Esophagus squamous epithelium (tissue), 5 donors: ENCODE data around the gene COPG1. TPM values are rescaled to one million over a fixed set of nuclear protein-coding genes. Genes with fewer than 3 reads are reported as not detected.

Source experiments
- DNase-seq: peaks from one replicate; lab custom pipeline; 2025; lab: John Stamatoyannopoulos, UW
- H3K27ac ChIP-seq, 4 donors: fragments of 200-600 bp; sonication (generic); one replicate each; pipeline ENCODE4 v1.5.1; 2016 to 2019; ENCODE audit warnings: mild to moderate bottlenecking in 1 of 4
- H3K27me3 ChIP-seq, 4 donors: fragments of 200-600 bp; sonication (generic); 1 replicate in 3 of 4; 2 replicates in 1 of 4; pipeline versions ENCODE4 v1.5.1 to v1.6.0; 2017 to 2021; ENCODE audit warnings: antibody characterized with exemption in 1 of 4
- H3K36me3 ChIP-seq, 3 donors: fragments of 200-600 bp; sonication (generic); one replicate each; pipeline ENCODE4 v1.5.1; 2016 to 2019
- H3K4me1 ChIP-seq, 3 donors: fragments of 200-600 bp; sonication (generic); one replicate each; pipeline ENCODE4 v1.5.1; 2017 to 2019
- H3K4me3 ChIP-seq, 4 donors: fragments of 200-600 bp; sonication (generic); 1 replicate in 3 of 4; 2 replicates in 1 of 4; pipeline ENCODE4 v1.5.1; 2016 to 2019; ENCODE audit warnings: mild to moderate bottlenecking in 2 of 4, moderate library complexity in 1 of 4
- H3K9me3 ChIP-seq, 3 donors: fragments of 200-600 bp; sonication (generic); one replicate each; pipeline ENCODE4 v1.5.1; 2016 to 2019
- CTCF ChIP-seq, 6 experiments: fragments of 450-650 bp in 4 of 6; fragments of 200-600 bp in 2 of 6; sonication (generic) in 2 of 6; IDR thresholded peaks; one replicate each; pipeline ENCODE4 v1.5.1; 2016 to 2019; ENCODE audit warnings: antibody characterized with exemption in 6 of 6, mild to moderate bottlenecking in 4 of 6, moderate library complexity in 4 of 6
- POLR2A ChIP-seq, 4 donors: fragments of 450-650 bp; IDR thresholded peaks; one replicate each; pipeline ENCODE4 v1.6.1; 2017; ENCODE audit warnings: antibody characterized with exemption in 4 of 4, mild to moderate bottlenecking in 4 of 4, moderate library complexity in 3 of 4
- WGBS, 2 donors: methylation state at CpG; one replicate each; pipeline ENCODE4 v1.1.5; 2018; 5-methylcytosine and 5-hydroxymethylcytosine counted together
- intact Hi-C: fragments of 100-400 bp; cut with DNase I; formaldehyde crosslinking; loops from one replicate; pipeline ENCODE4 v1.15.0; 2022
- total RNA-seq, 4 donors: library from RNA; depleted of rRNA; stranded (reverse); fragments of >200 nt; gene quantifications; one replicate each; pipeline ENCODE4 v1.1.0, GENCODE V29; 2016
- donor health status: DM: yes; HTN: yes; CAD: no.

Gene COPG1
- total RNA-seq, 4 donors from 2014 or later: 68.3 to 121 (median 104) TPM

GRCh38 chr3:129310111-129311011 is 61.0 kb downstream of the COPG1 start:
- TF ChIP-seq CTCF (IDR thresholded peaks at IDR 0.05): no peak
- TF ChIP-seq POLR2A (IDR thresholded peaks at IDR 0.05): no peak
- Histone ChIP-seq H3K27me3 (no peaks in the 10 kb centered on the region), H3K4me3 (no peak overlapping the region), H3K9me3 (no peaks in the 10 kb centered on the region), H3K36me3 (no peaks in the 10 kb centered on the region), H3K4me1 (peaks cover 14 to 65% (median 42%) of the 10 kb centered on the region in 3 donors), H3K27ac (peak overlapping the region; percentile 67 to 88 (median 72))
- 42 to 45% methylated on average over 4 to 6 of the region's 7 CpGs for WGBS, 2 donors
- intact Hi-C loops: no loop called here
- DNase-seq: no peak

GRCh38 chr3:129311054-129311902 is 61.9 kb downstream of the COPG1 start:
- TF ChIP-seq CTCF (IDR thresholded peaks at IDR 0.05): no peak
- TF ChIP-seq POLR2A (IDR thresholded peaks at IDR 0.05): no peak
- no peaks in the 10 kb centered on the region for H3K27me3 ChIP-seq
- no peaks in the 10 kb centered on the region for H3K36me3 ChIP-seq
- peak overlapping the region; percentile 67 to 88 (median 72) for H3K27ac ChIP-seq
- WGBS, 2 donors: 68 to 94% methylated on average over 2 to 3 of the region's 3 CpGs
- no peaks in the 10 kb centered on the region for H3K9me3 ChIP-seq
- intact Hi-C loops: no loop called here
- DNase-seq: no peak
- no peak overlapping the region for H3K4me3 ChIP-seq
- H3K4me1 ChIP-seq: peaks cover 14 to 56% (median 33%) of the 10 kb centered on the region in 3 donors

- H3K27ac ChIP-seq: peak overlapping the region in 3 of 4 donors; percentile 88 to 95 (median 91)
- no peak for DNase-seq
- intact Hi-C loops: no loop called here
Measured at GRCh38 chr3:129312021-129312639, 62.7 kb downstream of the COPG1 start.

GRCh38 chr3:129312671-129313414 is 63.4 kb downstream of the COPG1 start:
- intact Hi-C loops: no loop called here
- no peak for DNase-seq
- Histone ChIP-seq H3K4me1 (peaks cover 20 to 64% (median 44%) of the 10 kb centered on the region in 3 donors), H3K4me3 (no peak overlapping the region), H3K27me3 (no peaks in the 10 kb centered on the region), H3K27ac (peak overlapping the region; percentile 90 to 95 (median 90)), H3K9me3 (no peaks in the 10 kb centered on the region), H3K36me3 (no peaks in the 10 kb centered on the region)
- no peak for TF ChIP-seq POLR2A (IDR thresholded peaks at IDR 0.05)

More at GRCh38 chr3:129312021-129312639, 62.7 kb downstream of the COPG1 start:
- 68 to 74% methylated on average over 2 of the region's 2 CpGs for WGBS, 2 donors
- peaks cover 20 to 57% (median 36%) of the 10 kb centered on the region in 3 donors for H3K4me1 ChIP-seq
- no peak for TF ChIP-seq CTCF (IDR thresholded peaks at IDR 0.05)
- TF ChIP-seq POLR2A (IDR thresholded peaks at IDR 0.05): no peak
- H3K9me3 ChIP-seq: no peaks in the 10 kb centered on the region
- H3K27me3 ChIP-seq: no peaks in the 10 kb centered on the region
- H3K36me3 ChIP-seq: no peaks in the 10 kb centered on the region
- H3K4me3 ChIP-seq: no peak overlapping the region

DNA sequence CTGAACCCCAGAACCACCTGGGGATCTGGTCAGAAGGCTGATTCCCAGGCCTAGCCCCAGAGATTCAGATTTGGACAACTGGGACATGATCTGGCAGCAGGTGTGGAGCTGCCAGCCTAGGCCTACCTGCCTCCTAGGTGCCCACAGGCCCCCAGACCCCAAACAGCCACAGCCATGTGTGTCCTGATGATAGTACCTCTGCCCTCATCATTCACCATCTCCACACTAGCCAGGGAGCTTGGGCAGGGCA is 63.9 kb downstream of the COPG1 start:
- no peaks in the 10 kb centered on the region for H3K9me3 ChIP-seq
- intact Hi-C loops: no loop called here
- TF ChIP-seq CTCF (IDR thresholded peaks at IDR 0.05): no peak
- no peak for TF ChIP-seq POLR2A (IDR thresholded peaks at IDR 0.05)
- no peak for DNase-seq
- H3K27me3 ChIP-seq: no peaks in the 10 kb centered on the region
- H3K27ac ChIP-seq: peak overlapping the region; percentile 90 to 95 (median 90)
- H3K4me1 ChIP-seq: peaks cover 20 to 68% (median 44%) of the 10 kb centered on the region in 3 donors
- peak overlapping the region in 1 of 4 donors; percentile 78 for H3K4me3 ChIP-seq
- no peaks in the 10 kb centered on the region for H3K36me3 ChIP-seq
